Upper lobe of left lung (tissue), 4 donors: ENCODE results near the gene ISM2.

Source experiments
- CTCF ChIP-seq, 6 experiments: fragments of 450-650 bp in 4 of 6; fragments of 200-600 bp in 2 of 6; sonication (generic) in 2 of 6; IDR thresholded peaks; one replicate each; pipeline ENCODE4 v1.5.1; 2016 to 2019; ENCODE audit warnings: antibody characterized with exemption in 6 of 6
- EP300 ChIP-seq, 4 donors: sonication (generic); formaldehyde crosslinking; IDR thresholded peaks; one replicate each; pipeline ENCODE4 v1.5.1; 2017; ENCODE audit warnings: antibody characterized with exemption in 4 of 4, control low read depth in 2 of 4

- no peak for TF ChIP-seq CTCF (IDR thresholded peaks at IDR 0.05)
- TF ChIP-seq EP300 (IDR thresholded peaks at IDR 0.05) = no peak
Measured at GRCh38 chr14:77469539-77469938, 29.1 kb downstream of the ISM2 start.
